HG03159 (cell line): ENCODE data around the gene CYP24A1.

Source experiments
- ATAC-seq: cut with Tn5 transposase; IDR thresholded peaks from one replicate; pipeline ENCODE4 v1.9.1; 2021; ENCODE audit warnings: mild to moderate bottlenecking, moderate library complexity; ENCODE audit not compliant: unreplicated experiment

Gene CYP24A1

DNA sequence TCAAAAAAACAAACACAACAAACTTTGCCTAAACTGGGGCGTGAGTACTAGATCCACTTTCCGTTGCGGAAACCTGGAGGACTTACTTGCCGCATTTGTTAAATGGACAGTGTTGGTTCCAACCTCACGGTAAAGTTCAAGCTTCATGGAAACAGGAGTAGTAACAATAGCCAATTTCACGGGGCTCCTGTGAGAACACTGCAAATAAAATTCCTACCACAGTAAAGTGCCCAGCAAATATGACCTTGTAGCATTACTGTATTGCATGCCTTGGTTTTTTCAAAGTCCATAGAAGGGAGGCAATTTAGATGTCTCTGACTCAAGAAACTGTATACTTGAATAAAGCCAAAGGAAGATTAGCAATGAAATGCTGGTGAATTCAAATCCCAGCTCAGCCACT lies 3.6 kb upstream of the CYP24A1 start:
- no peak for ATAC-seq

DNA sequence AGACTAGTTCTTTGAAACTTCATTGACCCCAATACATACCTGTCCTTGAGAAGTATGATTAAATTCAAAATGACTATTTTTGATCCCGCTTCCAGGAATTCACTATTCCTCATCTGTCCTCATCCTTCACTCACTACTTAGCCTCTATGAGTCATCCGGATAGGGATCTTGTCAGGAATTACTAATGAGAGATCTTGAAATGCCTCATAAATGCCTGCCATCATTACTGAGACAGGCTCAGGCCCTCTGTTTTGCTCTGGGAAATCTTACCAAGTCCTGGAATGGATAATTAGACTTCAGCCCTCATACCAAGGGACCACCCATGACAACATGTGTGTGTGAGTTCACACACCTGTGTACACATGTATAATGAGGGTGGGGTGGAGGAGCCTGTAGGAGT lies 2.8 kb upstream of the CYP24A1 start:
- no peak for ATAC-seq

DNA sequence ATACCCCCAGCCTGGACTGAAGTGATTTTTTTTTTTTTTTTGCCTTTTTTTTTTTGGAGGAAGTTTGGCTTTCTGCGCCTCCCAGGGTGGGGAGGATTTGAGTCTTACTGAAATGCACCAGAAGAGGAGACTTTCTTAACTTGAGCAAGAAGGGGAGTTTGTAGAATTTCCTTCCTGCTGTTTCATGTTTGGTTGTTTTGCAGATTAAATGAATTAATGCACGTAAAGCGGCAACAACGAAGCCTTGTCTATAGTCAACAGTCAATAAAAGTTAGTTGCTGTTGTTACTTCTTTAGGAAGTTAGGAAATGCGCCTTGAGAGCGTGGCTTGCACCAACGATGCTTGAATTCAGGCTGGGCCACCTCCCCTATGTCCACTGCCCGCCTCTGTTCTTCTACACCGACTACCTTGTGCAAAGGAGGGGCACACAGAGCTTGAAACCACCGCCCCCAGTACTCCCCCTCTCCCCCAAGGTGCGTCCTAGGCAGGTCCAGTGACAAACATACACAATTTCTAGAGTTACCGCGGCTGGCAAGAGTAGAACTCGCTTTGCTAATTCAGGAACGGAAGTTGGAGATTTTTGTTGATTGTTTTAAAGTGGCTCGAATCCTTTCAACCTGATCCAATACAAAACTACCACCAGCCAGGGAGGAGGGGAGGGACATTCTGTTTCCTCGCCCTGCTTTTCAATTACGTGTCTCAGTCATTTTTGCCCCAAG lies 830 bp upstream of the CYP24A1 start:
- ATAC-seq: no peak

DNA sequence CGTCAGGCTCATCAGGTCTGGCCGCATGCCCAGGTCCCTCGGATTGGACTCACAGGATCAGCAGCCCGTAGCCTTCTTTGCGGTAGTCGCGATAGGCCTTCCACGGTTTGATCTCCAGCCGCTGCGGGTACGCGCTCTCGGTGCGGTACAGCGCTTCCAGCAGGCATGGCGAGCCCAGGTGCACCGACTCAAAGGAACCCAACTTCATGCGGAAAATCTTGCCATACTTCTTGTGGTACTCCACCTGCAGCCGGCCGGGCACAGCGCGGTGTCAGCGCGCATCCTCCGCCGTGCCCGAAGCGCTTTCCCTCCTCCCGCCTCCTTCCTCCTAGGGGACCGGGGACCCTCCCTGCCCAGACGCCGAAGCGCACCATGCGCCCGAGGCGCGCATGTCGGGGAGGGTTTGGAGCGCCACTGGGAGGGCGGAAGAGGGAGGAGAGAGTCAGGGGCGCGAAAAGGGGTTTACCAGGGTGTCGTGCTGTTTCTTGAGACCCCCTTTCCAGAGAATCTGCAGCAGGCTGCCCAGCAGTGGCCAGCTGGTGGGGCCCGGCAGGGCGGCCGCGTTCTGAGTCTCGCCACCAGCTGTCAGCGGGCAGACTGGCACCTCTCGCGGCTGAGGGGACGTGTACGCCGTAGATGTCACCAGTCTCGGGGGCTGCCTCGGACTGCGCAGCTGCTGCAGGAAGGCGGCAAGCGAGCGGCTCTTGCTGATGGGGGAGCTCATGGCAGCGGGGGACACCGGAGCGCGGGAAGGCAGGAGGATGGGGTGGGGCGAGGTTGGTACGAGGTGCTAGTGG lies 732 bp downstream of the CYP24A1 start:
- no peak for ATAC-seq

DNA sequence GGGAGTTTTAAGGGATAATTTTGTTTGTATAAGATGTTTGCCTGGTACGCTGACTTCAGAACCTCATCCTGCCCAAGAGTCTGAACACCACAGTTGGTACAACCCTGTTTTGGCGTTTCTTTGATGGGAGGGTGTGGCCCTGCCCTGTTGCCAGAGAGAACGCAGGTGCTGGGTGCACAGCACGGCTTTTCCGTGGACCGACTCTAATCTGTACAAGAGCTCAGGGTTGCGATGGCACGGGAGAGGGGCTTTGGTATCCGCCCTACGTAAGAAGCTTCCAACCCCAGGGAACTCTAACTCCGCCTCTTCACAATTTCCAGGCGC lies 1.3 kb downstream of the CYP24A1 start:
- ATAC-seq: no peak

DNA sequence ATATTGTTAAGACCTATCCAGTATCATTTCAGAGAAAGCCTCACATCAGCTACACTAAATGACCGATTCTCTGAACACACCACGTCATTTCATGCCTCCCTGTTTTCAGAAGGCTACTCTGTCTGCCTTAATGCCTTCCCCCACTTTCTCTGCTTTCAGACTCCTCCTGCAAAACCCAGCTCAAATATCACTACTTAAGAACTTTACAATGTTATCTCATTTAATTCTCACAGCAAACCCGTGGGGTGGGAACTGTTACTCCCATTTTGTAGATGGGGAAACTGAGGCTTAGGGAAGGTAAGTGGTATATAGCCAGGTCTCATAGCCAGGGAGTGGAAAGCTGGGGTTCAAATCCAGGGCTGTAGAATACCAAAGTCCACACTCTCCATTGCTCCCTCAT lies 2.8 kb downstream of the CYP24A1 start:
- ATAC-seq: no peak

DNA sequence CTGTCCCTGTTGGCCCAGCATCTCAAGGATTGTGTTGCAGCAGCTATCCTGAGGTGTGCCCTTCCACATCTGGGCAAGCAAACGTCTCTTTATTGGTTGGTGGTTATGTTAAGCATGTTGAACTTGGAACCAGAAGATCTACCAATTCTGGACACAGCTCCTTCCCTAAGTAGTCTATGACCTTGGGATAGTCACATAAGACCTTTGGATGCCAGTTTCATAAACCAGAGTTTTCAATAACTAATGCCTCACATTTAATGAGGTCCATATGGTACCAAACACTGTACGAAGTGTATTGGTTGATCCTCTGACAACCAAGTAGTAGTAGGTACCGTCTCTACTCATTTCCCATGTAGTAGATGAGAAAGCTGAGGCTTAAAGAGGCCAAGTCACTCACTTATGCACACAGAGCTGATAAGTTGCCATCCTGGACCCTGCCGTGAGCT lies 3.7 kb downstream of the CYP24A1 start:
- no peak for ATAC-seq

DNA sequence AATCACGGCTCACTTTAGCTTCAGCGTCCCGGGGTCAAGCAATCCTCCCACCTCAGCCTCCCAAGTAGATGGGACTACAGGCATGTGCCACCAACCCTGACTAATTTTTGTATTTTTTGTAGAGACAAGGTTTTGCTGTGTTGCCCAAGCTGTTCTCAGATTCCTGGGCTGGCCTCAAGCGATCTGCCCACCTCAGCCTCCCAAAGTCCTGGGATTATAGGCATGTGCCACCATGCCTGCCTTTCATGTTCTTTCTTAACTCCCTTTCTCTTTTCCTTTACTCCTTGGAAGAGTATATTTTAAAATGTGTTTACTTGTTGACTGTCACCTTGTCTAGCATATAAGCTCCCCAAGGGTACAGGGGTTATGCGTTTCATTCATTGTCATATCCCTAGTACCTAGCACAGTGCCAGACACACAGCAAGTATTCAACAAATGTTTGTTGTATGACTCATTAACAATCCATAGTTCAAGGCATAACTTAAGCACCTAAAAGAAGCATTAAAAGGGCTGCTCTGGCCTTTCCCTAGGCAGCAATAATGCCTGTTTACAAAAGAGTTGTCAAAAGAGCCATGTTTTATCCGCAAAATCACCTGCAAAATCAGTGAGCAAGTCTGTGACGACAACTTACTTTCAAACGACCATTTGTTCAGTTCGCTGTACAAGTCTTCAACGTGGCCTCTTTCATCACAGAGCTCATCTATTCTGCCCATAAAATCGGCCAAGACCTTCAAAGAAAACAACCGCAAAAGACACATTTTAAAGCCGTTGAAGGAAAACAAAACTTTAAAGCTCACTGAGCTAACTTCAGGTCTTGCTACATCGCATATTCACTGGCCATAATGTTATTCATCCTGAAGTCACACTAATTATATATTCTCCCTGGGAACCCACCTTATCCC lies 4.6 kb downstream of the CYP24A1 start:
- no peak for ATAC-seq

DNA sequence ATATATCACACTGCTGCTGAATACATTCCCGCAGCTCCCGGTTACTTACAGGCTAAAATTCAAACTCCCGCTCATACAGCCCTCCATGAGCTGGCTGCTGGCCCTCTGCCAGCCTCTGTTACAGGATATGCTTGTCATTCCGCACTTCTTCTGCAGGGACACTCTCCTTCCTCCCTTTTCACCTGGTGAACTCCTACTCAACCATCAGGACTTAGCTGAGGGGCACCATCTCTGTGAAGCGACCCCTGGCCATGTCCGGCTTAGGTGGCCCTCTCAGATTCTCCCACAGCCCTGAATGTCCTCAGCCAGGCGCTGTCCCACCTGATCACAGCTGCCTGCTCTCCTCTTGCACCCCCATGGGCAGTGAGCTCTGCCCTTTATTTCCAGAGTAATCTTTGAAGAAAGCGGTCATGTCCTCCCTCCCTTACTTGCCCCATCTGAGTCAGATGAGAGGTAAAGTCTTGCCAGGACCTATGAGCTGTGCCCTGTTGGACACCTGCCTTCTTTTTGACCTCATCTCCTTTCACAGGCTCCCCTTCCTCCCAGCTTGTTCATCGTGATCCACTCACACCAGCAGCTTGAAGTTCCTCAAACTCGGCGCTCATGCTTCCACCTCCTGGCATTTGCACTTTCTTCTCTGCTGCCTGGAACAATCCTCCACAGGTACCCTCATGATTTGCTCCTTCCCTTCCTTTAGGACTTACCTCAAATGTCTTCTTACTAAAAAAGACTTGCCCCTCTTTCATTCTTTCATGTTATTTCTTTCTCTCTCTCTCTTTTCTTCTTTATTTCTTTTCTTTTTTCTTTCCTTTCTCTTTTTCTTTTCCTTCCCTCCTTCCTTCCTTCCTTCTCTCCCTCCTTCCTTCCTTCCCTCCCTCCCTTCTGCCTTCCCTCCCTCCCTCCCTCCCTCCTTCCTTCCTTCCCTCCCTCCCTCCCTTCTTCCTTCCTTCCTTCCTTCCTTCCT lies 5.6 kb downstream of the CYP24A1 start:
- no peak for ATAC-seq

DNA sequence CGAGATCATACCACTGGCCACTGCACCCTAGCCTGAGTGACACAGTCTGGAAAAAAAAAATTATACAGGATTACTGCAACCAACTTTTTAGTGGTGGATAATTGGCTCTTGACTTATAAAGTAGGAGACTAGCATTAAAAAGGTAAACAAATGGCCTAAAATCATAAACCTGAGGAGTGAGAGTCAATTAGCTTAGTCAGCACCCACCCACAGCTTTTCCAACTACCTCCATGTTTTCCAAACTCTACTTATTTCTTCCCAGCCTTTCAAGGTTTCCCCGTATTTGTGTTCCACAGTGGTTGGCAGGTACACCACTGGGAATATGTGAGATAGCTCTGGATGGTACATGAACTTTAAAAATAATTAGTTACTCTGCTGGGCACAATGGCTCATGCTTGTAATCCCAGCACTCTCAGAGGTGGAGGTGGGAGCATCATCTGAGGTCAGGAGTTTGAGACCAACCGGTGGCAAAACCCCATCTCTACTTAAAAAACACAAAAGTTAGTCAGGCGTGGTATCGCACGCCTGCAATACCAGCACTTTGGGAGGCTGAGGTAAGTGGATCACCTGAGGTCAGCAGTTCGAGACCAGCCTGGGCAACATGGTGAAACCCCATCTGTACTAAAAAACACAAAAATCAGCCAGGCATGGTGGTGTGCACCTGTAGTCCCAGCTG lies 6.7 kb downstream of the CYP24A1 start:
- no peak for ATAC-seq

DNA sequence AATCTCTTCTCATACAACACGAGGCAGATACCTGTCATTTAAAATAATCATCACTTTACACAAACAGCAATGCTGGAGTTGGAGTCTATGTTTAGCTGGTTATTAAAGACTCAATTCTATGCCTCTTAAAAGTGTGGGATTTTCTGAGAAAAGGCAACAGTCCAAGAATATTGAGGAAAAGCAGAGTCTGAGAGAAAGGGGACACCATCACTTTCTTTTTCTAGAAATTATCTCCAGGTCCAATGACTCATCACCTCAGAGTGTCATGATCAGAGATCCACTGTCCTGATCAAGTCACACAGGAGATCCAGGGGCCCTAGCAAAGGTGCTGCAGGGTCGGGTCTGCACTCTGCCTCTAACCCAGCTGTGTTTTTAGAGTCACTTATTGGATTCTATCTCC lies 8.0 kb downstream of the CYP24A1 start:
- ATAC-seq: no peak

DNA sequence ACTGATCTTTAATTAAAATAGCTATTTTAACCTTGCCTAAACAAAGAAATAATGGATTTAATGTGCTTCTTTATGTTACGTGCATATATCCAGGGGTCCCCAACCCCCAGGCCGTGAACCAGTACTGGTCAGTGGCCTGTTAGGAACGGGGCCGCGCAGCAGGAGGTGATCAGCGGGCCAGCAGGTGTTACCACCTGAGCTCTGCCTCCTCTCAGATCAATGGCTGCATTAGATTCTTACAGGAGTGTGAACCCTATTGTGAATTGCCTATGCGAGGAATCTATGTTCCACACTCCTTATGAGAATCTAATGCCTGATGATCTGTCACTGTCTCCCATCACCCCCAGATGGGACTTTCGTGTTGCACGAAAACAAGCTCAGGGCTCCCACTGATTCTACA lies 8.8 kb downstream of the CYP24A1 start:
- no peak for ATAC-seq

DNA sequence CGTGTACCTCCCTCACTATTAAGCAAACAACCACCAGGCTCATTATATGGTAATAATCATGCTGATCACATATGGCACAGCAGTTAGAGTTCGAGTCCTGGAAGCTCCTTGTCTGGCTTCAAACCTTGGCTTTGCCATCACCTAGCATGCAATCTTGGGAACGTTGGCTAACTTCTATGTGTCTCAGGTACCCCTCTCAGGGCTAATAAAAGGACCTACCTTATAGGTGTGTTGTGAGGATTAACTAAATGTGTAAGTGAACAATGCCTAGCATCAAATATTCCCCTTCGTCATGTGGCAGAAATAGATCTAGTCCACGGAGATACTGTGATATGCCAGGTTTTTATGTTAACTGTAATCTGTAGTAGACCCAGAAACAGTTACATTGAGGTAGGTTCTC lies 10.4 kb downstream of the CYP24A1 start:
- no peak for ATAC-seq

DNA sequence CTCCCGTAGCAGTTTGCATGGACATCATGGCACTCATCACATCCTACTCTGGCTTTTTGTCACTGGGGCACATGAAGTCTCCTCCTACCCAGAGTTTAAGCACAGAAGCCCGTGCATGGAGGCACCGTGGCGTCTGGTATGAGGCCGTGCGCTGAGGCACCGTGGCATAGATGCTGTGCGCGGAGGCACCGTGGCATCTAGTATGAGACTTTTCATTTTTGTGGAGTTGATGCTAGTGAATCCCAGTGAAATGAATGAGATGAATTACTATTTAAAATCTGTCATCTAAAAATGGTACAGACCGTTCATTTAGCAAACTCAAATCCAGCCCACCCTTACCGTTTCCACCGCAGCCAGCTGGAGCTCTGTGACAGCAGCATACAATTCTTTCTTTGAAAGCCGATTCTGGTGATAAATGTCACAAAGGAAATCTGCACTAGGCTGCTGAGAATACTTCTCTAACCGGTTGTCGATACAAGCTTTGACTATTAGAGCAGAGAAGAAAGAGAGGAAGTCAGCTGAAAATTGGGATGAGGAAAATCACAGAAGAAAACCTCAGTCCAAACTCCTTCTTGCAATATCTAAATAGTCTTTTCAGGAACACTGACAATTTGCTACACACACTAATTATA lies 11.3 kb downstream of the CYP24A1 start:
- no peak for ATAC-seq

DNA sequence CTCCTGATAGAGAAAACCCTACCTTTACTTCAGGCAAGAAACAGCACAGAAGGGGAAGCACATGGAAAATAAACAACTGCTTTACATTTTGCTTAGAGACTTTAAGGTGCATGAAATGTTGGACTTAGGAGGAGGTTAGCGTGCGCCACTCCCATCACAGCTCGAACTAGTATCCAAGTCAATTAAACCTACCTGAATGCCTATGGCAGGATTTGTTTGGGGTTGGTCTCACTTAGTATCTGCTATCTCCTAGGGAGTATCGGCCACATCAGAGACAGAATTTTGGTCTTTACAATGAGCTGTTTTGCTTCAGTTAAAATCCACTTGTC lies 12.0 kb downstream of the CYP24A1 start:
- no peak for ATAC-seq

DNA sequence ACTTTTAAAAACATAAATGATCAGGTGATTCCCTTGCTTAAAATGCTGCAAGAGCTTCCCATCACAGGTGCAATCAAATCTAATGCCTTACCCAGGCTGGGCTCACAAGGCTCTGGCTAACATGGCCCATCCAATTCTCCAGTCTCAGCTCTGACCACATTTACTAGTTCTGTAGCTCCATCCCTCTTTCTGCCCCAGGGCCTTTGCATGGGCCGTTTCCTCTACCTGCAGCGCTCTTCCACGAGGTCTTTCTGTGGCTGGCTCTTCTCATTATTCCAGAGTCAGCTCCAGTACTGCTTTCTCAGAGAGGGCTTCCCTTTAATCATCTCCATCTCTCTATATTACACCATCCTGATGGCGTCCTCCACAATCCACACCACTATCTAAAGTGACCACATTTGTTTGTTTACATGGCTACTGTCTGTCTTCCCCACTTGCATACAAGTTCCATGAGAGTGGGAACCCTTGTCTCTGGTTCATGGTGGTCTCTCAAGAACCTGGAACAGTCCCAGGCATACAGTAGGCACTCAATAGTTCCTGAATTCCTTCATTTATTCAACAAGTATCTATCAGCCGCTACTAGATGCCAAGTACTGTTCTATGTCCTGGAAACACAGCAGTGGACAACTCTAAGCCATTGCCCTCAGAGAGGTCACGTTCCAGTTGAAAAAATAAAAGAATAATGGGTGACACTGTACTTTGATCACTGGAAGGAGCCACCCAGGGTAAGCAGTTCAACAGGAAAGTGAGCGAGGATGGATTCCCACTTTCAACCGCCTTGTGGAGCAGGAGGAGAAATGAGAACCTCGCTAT lies 12.6 kb downstream of the CYP24A1 start:
- no peak for ATAC-seq

DNA sequence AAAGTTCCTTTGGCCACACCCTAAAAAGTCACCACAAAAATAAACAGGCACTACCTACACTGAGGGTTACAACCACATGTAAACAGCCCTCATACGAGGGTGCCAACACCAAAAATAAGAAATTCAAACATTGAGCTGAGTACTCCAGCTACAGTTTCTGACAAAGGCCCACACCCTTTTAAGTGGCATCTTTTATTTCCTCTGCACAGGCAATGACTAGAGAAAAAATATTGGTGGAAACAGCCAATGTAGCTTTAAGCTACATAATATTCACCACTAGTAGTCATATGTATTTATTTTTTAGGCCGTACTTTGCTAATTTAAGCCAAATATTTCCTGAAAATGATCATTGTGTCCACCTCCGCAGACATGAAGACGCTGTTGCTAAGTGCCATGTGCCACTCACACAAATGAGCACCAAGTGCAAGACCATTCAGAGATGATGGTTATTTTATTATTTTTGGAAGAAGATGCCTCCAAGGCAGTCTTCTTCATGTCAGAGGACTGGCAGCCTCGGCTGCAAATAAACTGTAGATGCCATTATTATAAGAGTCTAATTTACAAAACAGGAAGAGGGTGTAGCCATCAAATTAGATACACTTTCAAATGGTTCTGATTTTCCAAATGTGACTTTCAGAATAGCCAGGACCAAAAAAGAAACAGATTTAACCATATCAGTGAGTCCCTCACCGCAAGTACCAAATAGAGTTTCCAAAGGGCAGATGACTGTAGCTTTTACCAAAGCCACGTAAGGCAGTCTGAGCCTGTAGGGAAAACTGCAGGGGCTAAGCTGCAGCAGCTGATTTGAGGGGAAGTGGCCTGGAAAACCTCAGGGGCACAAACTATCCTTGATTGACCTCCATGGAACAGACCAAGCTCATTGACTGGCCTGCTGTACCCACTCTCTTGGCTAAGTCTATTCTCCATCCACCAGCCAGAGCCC lies 13.4 kb downstream of the CYP24A1 start:
- ATAC-seq: no peak
